GM19397 (cell line): ENCODE data around the gene LMF1.
"Not testable (repeated sequence)": the region's sequence is repeated elsewhere in the genome, so short reads cannot be mapped to it uniquely, and the experiment has no call there.

Experiments used
- ATAC-seq: cut with Tn5 transposase; IDR thresholded peaks from one replicate; pipeline ENCODE4 v1.9.1; 2021; ENCODE audit warnings: mild to moderate bottlenecking, moderate library complexity; ENCODE audit not compliant: unreplicated experiment

Gene LMF1

GRCh38 chr16:973366-973765 lies 2.6 kb upstream of the LMF1 start:
- no peak for ATAC-seq

- no peak for ATAC-seq
Measured at GRCh38 chr16:972316-973002, 1.7 kb upstream of the LMF1 start.

- no peak for ATAC-seq
Measured at GRCh38 chr16:971981-972315, 1.2 kb upstream of the LMF1 start.

- ATAC-seq, result no peak
Measured at GRCh38 chr16:971582-971905, 760 bp upstream of the LMF1 start.

GRCh38 chr16:970386-970765 lies 408 bp downstream of the LMF1 start:
- ATAC-seq, result peak; percentile 14

DNA sequence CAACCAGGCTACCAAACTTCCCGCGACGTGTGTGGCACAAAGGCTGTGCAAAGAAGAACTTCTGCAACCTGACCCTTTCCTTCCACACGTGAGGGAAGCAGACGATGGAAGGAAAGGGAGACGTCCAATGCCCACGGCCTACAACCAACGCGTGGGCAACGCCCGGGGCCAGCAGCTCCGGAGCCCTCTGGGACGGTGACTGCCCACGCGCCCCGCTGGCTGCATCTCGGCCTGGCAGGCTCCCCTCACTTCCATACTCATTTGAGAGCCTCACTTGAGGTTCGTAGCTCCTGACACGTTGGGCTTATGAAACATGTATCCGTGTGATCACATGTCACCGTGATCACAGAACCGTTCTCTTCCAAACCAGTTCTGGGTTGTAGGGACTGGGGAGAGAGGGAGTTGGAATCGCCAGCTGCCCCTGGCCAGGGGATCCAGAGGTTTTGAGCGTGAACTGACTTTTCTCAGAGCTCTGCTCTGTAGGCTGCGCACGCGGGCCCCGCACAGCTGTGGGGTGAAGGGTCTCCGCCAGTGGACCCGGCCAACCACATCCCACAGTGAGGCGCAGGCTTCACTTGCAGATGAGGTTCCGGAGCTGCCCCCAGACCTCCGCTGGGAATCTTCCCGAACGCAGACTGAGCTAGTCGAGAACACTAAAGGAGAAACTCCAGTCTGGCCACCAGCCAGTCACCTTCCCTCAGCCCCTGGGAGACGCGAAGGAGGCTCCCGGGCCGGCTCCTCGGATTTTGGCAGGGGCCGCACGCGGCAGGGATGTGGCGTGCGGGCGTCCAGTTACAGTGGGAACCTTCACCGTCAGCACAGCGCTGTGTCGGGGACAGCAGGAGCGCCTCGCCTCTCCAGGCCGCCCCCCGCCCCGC lies 1.0 kb downstream of the LMF1 start:
- ATAC-seq, result no peak

GRCh38 chr16:968620-969019 lies 2.2 kb downstream of the LMF1 start:
- ATAC-seq, result no peak

DNA sequence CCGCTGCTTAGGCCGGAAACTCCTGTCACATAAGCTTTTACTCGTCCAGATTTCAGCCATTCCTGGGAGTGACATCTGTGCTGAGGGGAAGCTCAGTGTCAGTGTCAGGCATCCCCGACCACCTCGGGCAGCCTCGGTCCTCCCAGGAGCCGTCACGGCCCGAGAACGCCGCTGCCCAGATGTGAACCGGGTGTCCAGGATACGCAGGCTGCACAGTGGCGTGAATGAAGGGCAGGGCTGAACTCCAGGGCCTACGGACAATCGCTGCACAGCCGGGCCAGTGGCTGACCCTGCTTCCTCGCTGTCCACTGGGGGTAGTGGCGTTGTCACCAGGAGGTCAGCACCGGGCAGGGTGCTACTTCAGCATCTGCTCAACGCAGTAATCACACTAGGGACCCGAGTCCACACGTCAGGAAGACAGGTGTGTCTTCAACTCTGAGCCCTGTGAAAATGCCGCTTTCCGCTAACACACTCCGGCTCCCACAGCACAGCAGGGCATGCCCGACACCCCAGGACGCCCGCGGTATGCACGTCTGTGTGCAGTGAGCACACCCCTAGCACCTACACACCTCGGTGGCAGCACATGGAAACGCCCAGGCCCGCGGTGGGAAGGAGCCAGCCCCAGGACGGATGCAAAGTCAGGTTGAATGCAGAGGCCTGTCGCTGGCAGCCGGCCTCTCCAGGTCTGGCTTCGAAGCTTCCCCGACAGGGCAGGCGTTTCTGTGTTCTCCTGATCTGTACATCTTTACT lies 3.1 kb downstream of the LMF1 start:
- no peak for ATAC-seq

DNA sequence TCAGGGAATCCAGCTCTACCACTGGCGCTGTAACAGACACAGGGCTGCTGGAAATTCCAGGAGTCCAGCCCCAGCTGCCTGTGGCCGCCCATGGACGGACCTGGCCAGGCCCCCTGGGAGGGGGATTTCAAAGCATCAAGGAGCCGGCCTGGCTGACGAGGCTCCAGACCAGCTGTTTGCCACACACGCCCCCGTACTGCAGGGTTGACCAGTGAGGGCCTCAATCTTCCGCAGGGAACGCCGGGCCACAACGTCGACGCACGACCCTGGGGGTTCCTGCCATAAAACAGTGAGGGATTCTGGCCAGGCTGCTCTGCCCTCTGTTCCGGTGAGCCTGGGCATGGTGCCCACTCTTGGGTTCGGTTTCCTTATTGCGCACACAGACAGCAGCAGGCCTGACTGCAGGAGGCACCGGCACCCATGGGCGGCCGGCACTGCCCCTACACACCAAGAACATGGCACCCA lies 3.7 kb downstream of the LMF1 start:
- ATAC-seq, result no peak

- no peak for ATAC-seq
Measured at GRCh38 chr16:966505-966904, 4.3 kb downstream of the LMF1 start.

GRCh38 chr16:966035-966434 lies 4.7 kb downstream of the LMF1 start:
- no peak for ATAC-seq

GRCh38 chr16:965487-965886 lies 5.3 kb downstream of the LMF1 start:
- ATAC-seq, result no peak

DNA sequence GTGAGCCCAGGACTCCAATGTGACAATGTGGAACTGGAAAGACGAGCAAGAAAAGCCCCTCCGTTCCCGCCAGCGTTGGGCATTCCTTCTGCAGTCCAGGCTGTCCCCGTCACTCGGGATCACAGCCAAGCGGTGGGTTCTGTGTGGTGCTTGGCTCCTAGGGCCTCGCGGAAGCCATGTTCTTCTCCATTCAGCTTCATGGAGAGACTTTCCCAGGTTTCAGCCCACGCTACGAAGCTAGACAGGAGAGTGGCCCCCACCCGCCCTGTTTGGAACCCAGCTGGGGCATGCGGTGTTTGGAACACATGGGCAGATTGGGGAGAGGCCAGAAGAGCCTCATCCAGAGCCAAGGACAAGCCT lies 5.8 kb downstream of the LMF1 start:
- no peak for ATAC-seq

- no peak for ATAC-seq
Measured at GRCh38 chr16:964356-965035, 6.3 kb downstream of the LMF1 start.

DNA sequence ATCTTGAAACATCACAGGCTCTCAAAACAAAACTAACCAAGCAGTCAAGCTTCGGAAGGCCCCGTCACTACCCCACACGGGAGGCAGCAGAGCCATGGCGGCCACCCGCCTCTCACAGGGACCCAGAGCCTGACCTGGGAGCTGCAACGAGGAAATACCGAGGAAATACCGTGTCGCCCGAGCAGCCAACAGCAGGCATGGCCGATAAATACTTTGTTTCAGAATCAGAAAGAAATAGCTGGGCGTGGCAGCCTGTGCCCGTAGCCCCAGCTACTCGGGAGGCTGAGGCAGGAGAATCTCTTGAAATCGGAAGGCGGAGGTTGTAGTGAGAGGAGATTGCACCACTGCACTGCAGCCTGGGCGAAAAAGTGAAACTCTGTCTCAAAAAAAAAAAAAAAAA lies 6.9 kb downstream of the LMF1 start:
- ATAC-seq, result no peak

DNA sequence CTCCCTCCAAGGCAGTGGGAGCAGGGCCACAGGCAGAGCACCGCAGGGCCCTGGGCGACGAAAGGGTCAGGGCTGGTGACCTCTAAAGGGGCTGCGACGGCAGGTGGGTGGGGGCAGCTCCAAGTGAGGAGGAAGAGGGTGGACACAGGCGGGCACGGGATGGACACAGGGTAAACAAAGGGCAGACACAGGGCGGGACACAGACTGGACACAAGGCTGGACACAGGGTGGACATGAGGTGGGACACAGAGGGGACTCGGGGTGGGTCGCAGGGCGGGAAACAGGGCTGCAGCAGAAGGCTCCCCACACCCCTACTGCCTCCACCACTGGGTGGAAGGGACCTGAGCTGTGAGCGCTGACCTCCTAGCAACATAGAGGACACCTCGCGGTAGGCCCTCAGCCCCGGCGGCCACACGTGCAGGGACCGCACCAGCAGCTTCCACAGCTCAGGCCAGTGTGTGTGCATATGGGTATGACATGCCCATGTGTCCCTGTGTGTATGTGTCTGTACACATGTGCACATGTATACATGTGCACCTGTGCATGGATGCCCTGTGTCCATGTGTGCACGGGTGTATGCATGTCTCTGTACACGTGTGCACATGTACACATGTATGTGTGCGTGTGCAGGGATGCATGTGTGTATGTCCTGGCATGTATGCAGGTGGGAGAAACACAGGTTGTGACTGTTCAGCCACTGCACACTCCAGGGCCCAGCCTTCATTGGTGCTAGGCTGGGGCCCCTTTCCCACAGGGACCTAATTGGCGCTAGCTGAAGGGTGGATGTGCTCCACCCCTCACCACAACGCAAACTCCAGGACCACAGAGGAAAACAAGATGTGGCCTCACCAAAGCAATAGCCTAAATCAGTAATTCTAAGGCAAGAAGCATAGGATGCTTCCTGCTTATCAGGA lies 7.6 kb downstream of the LMF1 start:
- no peak for ATAC-seq

DNA sequence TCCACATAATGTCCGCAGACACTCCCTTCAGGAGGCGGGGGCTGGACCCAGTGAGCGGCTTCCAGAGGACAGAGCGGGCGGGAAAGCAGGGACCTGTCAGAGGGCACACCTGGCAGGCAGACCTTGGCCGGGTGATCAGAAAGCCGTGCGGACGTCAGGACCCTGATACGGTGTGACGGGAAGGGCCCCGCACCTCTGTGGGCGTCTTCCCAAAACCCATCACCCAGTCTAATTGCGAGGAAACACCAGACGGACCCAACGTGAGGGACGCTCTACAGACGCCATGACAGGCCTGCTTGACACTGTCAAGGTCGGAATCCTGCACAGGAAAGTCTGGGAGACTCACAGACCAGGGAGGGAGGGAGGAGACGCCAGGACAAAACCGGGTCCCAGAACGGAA lies 8.4 kb downstream of the LMF1 start:
- ATAC-seq, result no peak

DNA sequence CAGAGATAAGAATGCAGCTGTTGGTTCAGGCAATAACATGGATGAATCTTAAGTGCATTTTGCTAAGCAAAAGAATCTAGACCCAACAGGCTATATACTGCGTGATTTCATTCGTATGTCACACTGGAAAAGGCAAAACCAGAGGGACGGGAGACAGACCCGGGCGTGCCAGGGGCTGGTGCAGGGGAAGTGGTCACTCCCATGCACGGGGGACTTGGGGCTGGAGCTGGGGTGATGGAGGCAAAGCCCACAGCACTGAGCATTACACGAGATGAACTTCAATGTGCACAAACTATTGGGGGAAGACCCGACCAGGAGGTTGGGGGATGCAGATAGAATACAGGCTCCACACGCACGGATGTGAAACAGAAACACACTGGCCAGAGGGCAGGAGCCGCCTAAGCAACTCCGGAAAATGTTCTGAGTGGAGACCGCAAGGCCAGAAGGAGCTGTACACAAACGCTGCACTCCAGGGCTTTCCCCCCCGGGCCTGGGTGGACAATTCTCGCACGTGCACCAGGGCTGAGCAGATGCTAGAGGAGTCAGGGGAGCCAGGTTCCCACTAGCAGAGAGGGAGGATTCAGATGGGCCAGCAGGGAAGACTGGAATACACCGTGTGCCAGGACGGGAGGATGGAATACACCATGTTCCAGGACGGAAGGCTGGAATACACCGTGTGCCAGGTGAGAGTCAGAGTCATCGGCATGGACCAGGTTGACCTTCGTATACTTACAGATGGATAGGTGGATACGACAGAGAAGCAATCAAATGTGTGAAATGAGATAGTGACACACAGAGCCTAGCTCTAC lies 11.3 kb downstream of the LMF1 start:
- no peak for ATAC-seq

DNA sequence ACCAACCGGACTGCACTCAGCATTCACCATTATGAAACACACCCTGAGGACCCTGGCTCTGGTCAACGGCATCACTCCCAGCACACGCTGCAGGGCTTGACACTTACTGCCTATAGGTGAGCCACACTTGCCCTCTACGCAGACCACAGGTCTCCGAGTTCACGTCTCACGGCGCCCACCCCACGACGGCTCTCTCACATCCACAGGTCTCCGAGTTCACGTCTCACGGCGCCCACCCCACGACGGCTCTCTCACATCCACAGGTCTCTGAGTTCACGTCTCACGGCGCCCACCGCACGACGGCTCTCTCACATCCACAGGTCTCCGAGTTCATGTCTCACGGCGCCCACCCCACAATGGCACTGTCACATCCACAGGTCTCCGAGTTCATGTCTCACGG lies 15.0 kb downstream of the LMF1 start:
- ATAC-seq, result not testable (repeated sequence)

DNA sequence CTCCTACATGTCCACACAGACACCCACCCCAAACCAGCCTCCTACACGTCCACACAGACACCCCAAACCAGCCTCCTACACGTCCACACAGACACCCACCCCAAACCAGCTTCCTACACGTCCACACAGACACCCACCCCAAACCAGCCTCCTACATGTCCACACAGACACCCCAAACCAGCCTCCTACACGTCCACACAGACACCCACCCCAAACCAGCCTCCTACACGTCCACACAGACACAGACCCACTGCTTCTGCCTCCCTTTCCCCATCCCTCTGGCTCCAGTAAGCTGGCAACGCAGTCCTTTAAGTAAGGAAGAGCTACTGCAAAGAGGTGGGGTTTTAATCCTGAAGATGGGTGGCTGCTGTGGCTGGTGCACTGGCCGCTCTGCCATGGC lies 17.0 kb downstream of the LMF1 start:
- not testable (repeated sequence) for ATAC-seq
